ENCODE results near the gene CD207.

- TF ChIP-seq CTCF (IDR thresholded peaks at IDR 0.05) (no peak), POLR2A (IDR thresholded peaks at IDR 0.05) (no peak)
These were observed 40.2 kb downstream of the CD207 start for GRCh38 chr2:70795164-70795995.
